C4-2B (cell line): ENCODE measurements around the gene GPRASP1.

Experiments used
- CTCF ChIP-seq: fragments of 450-650 bp; conservative IDR thresholded peaks from 2 replicates; pipeline ENCODE4 v1.5.1; 2017; ENCODE audit warnings: mild to moderate bottlenecking
- ZFX ChIP-seq: fragments of 450-650 bp; IDR thresholded peaks from 2 replicates; pipeline ENCODE4 v1.6.1; 2017

- TF ChIP-seq CTCF (no peak), ZFX (no peak)
Measured at GRCh38 chrX:102624105-102624504, 27.2 kb upstream of the GPRASP1 start.
